SH-SY5Y (cell line): ENCODE data around the gene ATP2B2.

Experiments used
- GATA2 ChIP-seq: IDR thresholded peaks from 2 replicates; pipeline ENCODE4 v1.6.1; 2011; ENCODE audit warnings: mild to moderate bottlenecking, low read depth, low read length
- GATA3 ChIP-seq: IDR thresholded peaks from 2 replicates; pipeline ENCODE4 v1.6.1; 2011; ENCODE audit warnings: low read depth, mild to moderate bottlenecking, low read length, moderate library complexity

ATP2B2 gene

GRCh38 chr3:10546181-10546624, 40.8 kb upstream of the ATP2B2 start:
- TF ChIP-seq GATA3 (no peak), GATA2 (no peak)

DNA sequence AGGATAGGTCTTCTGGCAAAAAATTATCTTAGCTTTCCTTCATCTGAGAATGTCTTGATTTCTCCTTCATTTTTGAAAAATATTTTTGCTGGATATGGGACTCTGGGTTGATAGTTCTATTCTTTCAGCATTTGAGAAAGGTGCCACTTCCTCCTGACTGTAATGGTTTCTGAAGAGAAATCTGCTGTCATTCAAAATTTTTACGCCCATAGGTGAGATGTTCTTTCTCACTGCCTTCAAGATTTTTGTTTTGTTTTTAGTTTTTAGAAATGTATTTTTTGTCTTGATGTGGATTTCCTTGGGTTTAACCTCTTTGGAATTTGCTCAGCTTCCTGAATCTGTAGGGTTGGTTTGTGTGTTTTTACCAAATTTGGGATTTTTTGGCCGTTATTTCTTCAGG, 37.1 kb upstream of the ATP2B2 start:
- TF ChIP-seq GATA2 (no peak), GATA3 (no peak)

- TF ChIP-seq GATA2 (no peak), GATA3 (no peak)
These were observed 28.7 kb upstream of the ATP2B2 start for GRCh38 chr3:10534066-10534465.

GRCh38 chr3:10533737-10534023, 28.3 kb upstream of the ATP2B2 start:
- no peak for TF ChIP-seq GATA3
- TF ChIP-seq GATA2, result no peak

GRCh38 chr3:10532939-10533736, 27.8 kb upstream of the ATP2B2 start:
- no peak for TF ChIP-seq GATA2
- no peak for TF ChIP-seq GATA3

GRCh38 chr3:10531031-10531430, 25.6 kb upstream of the ATP2B2 start:
- TF ChIP-seq GATA3, result no peak
- TF ChIP-seq GATA2, result no peak

GRCh38 chr3:10530241-10530640, 24.9 kb upstream of the ATP2B2 start:
- TF ChIP-seq GATA3 (no peak), GATA2 (no peak)

- TF ChIP-seq GATA2 (no peak), GATA3 (no peak)
These were observed 24.4 kb upstream of the ATP2B2 start for GRCh38 chr3:10529809-10530208.

GRCh38 chr3:10528046-10528445, 22.7 kb upstream of the ATP2B2 start:
- TF ChIP-seq GATA3, result no peak
- no peak for TF ChIP-seq GATA2

DNA sequence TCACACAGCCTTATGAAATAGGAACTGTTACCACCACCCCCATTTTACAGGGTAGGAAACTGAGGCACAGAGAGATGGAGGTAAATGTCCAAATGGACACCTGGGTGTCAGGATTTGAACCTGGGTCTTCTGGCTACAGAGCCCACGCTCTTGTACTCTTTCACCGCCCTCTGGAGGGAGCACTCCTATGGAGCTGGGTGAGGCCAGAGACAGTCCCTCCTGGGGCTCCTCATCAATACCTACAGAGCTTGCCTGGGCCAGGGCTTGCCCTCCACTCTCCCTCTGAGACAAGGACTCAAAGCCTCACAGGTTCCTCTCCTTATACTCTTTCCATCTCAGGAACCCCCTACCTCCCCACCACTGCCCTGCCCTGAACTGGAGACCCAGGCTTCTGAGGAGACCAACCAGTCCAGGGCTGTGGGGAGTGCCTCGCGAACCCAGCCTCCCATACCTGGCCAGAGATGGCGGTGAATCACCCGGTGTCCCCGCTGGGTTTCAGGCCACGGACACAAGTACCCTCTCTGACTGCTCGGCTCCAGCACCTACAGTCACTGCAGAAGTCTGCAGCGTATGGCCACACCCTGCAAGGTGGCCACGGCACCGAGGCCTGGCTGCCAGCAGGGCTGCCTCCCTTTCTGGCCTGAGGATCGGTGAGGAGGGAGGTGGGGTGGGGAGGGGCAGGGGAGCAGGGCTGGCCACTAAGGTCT, 22.1 kb upstream of the ATP2B2 start:
- TF ChIP-seq GATA2 (no peak), GATA3 (no peak)

DNA sequence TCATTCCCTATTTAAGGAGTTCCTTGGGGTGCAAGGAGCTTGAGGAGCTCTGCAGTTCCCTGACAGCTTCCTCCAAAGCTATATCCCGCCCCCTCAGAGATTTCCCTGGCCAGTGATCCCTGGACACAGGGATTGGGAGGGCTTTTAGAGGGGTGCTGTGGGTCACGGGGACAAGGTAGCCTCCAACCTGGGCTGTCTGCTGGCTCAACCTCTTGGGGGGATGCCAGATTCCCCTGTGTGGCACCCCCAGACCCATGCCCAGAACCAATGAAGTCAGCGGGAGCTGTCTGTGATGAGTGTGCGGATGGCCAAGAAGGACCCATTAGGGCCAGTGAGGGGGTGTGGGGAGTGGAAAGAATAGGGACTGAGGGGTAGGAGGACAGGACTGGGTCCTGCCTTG, 21.0 kb upstream of the ATP2B2 start:
- TF ChIP-seq GATA2 (no peak), GATA3 (no peak)

- no peak for TF ChIP-seq GATA3
- no peak for TF ChIP-seq GATA2
These were observed 19.5 kb upstream of the ATP2B2 start for GRCh38 chr3:10524799-10525301.

DNA sequence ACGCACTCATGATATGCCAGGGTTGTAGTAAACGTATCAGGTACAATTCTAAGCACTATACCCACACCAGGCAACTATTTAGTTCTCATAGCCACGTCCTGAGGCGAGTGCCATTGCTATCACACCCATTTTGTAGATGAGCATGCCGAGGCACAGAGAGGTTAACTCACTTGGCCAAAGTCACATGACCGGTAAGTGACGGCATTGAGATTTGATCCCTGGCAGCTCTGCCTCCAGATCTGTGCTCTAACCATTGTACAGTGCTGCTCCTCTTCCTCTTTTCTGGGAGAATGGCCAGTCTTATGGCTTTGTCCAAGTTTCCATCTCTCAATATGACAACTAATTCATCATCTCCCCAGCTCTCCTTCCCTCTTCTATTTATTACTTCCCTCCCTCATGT, 18.9 kb upstream of the ATP2B2 start:
- TF ChIP-seq GATA3 (no peak), GATA2 (no peak)

DNA sequence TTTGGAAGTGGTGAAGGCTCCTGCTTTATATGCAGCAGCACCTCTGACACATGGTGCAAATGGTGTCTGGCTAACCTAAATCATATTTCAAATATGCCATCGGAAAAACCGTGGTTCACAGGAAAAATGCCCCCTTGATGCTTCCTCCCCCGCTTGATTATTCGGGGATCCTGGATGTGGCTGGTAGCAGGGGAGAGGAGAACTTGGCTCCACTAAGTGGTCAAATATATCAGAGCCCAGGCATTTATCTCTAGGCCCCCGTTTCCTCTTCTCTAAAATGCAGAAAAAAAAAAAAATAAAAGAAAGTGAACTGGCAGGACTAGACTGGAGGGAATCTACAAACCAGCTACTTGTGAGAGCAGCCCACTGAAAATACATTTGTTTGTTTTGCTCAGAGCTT, 18.2 kb upstream of the ATP2B2 start:
- TF ChIP-seq GATA2 (no peak), GATA3 (no peak)
